Effector memory CD4-positive, alpha-beta T cell (primary cell): ENCODE results near the gene IER5.

Experiments used
- DNase-seq, 3 donors: peaks; one replicate each; pipeline ENCODE4 v3.0.0-alpha.2; 2020
- H3K27ac ChIP-seq: 2 replicates; pipeline ENCODE4 v1.7.0; 2013; ENCODE audit warnings: mild to moderate bottlenecking, low read length, moderate library complexity; ENCODE audit not compliant: insufficient read depth, poor library complexity, severe bottlenecking
- H3K27me3 ChIP-seq: replicated peaks from 2 replicates; pipeline ENCODE4 v1.7.0; 2013; ENCODE audit warnings: mild to moderate bottlenecking, low read length; ENCODE audit not compliant: insufficient read depth, control insufficient read depth, poor library complexity, severe bottlenecking
- H3K36me3 ChIP-seq: 2 replicates; pipeline ENCODE4 v1.7.0; 2013; ENCODE audit warnings: mild to moderate bottlenecking, low read length, moderate library complexity; ENCODE audit not compliant: control insufficient read depth, insufficient read depth
- H3K4me1 ChIP-seq: 2 replicates; pipeline ENCODE4 v1.7.0; 2013; ENCODE audit warnings: low read length, mild to moderate bottlenecking; ENCODE audit not compliant: control insufficient read depth, insufficient read depth, poor library complexity, severe bottlenecking
- H3K4me3 ChIP-seq: 2 replicates; pipeline ENCODE4 v1.7.0; 2013; ENCODE audit warnings: low read length, low read depth, mild to moderate bottlenecking; ENCODE audit not compliant: insufficient read depth, poor library complexity, severe bottlenecking
- H3K9me3 ChIP-seq: 2 replicates; pipeline ENCODE4 v1.7.0; 2013; ENCODE audit warnings: mild to moderate bottlenecking, low read length, moderate library complexity; ENCODE audit not compliant: control insufficient read depth

IER5 gene

GRCh38 chr1:181140891-181141290 is 52.4 kb downstream of the IER5 start:
- Histone ChIP-seq H3K27ac (no peak overlapping the region), H3K36me3 (no peaks in the 10 kb centered on the region), H3K27me3 (no peaks in the 10 kb centered on the region), H3K9me3 (no peaks in the 10 kb centered on the region), H3K4me1 (peaks cover 19% of the 10 kb centered on the region), H3K4me3 (no peak overlapping the region)
- DNase-seq = no peak

GRCh38 chr1:181141431-181141910 is 53.0 kb downstream of the IER5 start:
- H3K27me3 ChIP-seq = no peaks in the 10 kb centered on the region
- H3K4me1 ChIP-seq = peaks cover 19% of the 10 kb centered on the region
- no peaks in the 10 kb centered on the region for H3K9me3 ChIP-seq
- no peak for DNase-seq
- no peak overlapping the region for H3K27ac ChIP-seq
- no peak overlapping the region for H3K4me3 ChIP-seq
- no peaks in the 10 kb centered on the region for H3K36me3 ChIP-seq
